Measurements from ENCODE around the gene SIN3A. TPM values are rescaled to one million over a fixed set of nuclear protein-coding genes. Genes with fewer than 3 reads are reported as not detected.

Gene SIN3A
- total and polyA plus RNA-seq, 2 of the 4 experiments (the other 2 are of a cell fraction): 21.2 to 31.5 TPM

- H2AK5ac ChIP-seq (ENCODE audit: low read depth, low read length): peak overlapping the region; percentile 79
- peak overlapping the region; percentile 81 for H3K4ac ChIP-seq (ENCODE audit: low read depth, low read length)
- peaks cover 11 to 30% of the 10 kb centered on the region in 2 experiments; a peak in 3 of 4 replicates for H3K79me1 ChIP-seq (ENCODE audit: low read depth in 1 of 2, low read length in 2 of 2)
- POLR2A ChIA-PET (ENCODE audit: unreplicated experiment): interaction anchor here (0.5 to 0.8 kb wide), 2 partner anchors 31 to 195 kb away, joined by 5 to 12 read pairs; no protein-coding TSS in a partner anchor
- H4K5ac ChIP-seq (ENCODE audit: low read depth, low read length): peak overlapping the region; percentile 29
- no peak overlapping the region for H2BK20ac ChIP-seq (ENCODE audit: low read depth, low read length)
- peak overlapping the region; percentile 91 for H4K91ac ChIP-seq (ENCODE audit: insufficient read depth, low read depth, low read length)
- peak overlapping the region; percentile 3 for H3K18ac ChIP-seq (ENCODE audit: low read depth, low read length)
- H2AK9ac ChIP-seq (replicated peaks; ENCODE audit: low read depth, low read length, poor library complexity): peak overlapping the region; percentile 95
- H2AFZ ChIP-seq (replicated peaks; ENCODE audit: low read length, poor library complexity): peak overlapping the region; percentile 91
- H3K27me3 ChIP-seq (ENCODE audit: control insufficient read depth, insufficient read depth, low read length): no peaks in the 10 kb centered on the region
- H3K27ac ChIP-seq (ENCODE audit: insufficient read depth, low read length): peak overlapping the region; percentile 85
- H3K36me3 ChIP-seq (ENCODE audit: control insufficient read depth, insufficient read depth, low read length): no peaks in the 10 kb centered on the region
- H3K56ac ChIP-seq (ENCODE audit: extremely low read depth, insufficient read depth, low read length): peak overlapping the region; percentile 91
- peaks cover 11% of the 10 kb centered on the region for H3K4me1 ChIP-seq (ENCODE audit: control insufficient read depth, insufficient read depth, low read length)
- in situ Hi-C loops (cut with MboI; ENCODE audit: low sequenced_read_pairs) (no loop called here), intact Hi-C loops (cut with micrococcal nuclease) (loop anchor here (5.0 to 10.0 kb wide), 2 partner anchors 183 to 429 kb away; partner anchors contain the start of gene PPCDC), dilution Hi-C loops (cut with HindIII; ENCODE audit: low sequenced_read_pairs, unreplicated experiment) (no loop called here)
- H3K9ac ChIP-seq (ENCODE audit: low read depth, low read length): peak overlapping the region; percentile 74
- DNase-seq: peak; percentile 100
- peak overlapping the region; percentile 77 for H3K23ac ChIP-seq (ENCODE audit: low read depth, low read length)
- BruUV-seq (replicated peaks): no TSS peak
- H2BK15ac ChIP-seq (ENCODE audit: low read depth, low read length): peak overlapping the region; percentile 30; the same call in 1 of the 3 replicates
- H2BK5ac ChIP-seq (ENCODE audit: low read depth, low read length, poor library complexity, severe bottlenecking): peak overlapping the region; percentile 89
- peaks cover 28% of the 10 kb centered on the region for H4K20me1 ChIP-seq (ENCODE audit: insufficient read depth, low read length)
- peak overlapping the region; percentile 94 for H3K4me2 ChIP-seq (ENCODE audit: low read depth, low read length)
- H4K8ac ChIP-seq (ENCODE audit: low read depth in 2 of 2, low read length in 2 of 2): peak overlapping the region; percentile 79 to 85
- peak overlapping the region; percentile 12 for H2BK120ac ChIP-seq (ENCODE audit: low read depth, low read length)
- 1% methylated on average over 12 of the region's 57 CpGs; no CpG with 5 or more reads in 1 of the 2 experiments for WGBS, 2 experiments (ENCODE audit: extremely low coverage in 2 of 2, insufficient read length in 1 of 2)
- no peaks in the 10 kb centered on the region for H3K9me3 ChIP-seq (ENCODE audit: control insufficient read depth, insufficient read depth, low read length)
- peak overlapping the region; percentile 85 for H3K14ac ChIP-seq (replicated peaks; ENCODE audit: low read depth, low read length)
- CTCF ChIA-PET: interaction anchor here (0.6 to 0.9 kb wide), 2 partner anchors 30 to 32 kb away, joined by 3 to 4 read pairs; no protein-coding TSS in a partner anchor
- peak; percentile 36 for ATAC-seq (ENCODE audit: low read depth)
- H3K9me1 ChIP-seq (ENCODE audit: insufficient read depth, low read length): peaks cover 3% of the 10 kb centered on the region; the same call in 1 of the 2 replicates
- peak overlapping the region; percentile 60 for H3K4me3 ChIP-seq (ENCODE audit: insufficient read depth, low read depth, low read length)
- TF ChIP-seq BHLHE40 (IDR thresholded peaks at IDR 0.05; ENCODE audit: low read depth, low read length): no peak
- no peak for TF ChIP-seq USF2 (IDR thresholded peaks at IDR 0.05; ENCODE audit: low read depth, low read length)
- TF ChIP-seq RFX5 (IDR thresholded peaks at IDR 0.05; ENCODE audit: low read depth, low read length): no peak; the same call in 1 of the 2 replicates
- TF ChIP-seq ELK1 (IDR thresholded peaks at IDR 0.05; ENCODE audit: borderline replicate concordance, low read depth, low read length): no peak
- no peak for TF ChIP-seq RAD21 (IDR thresholded peaks at IDR 0.05; ENCODE audit: low read length)
- peak; percentile 96 for TF ChIP-seq MXI1 (IDR thresholded peaks at IDR 0.05; ENCODE audit: borderline replicate concordance, low read depth, low read length)
- peak; percentile 87; the same call in 1 of the 2 replicates for TF ChIP-seq MAZ (IDR thresholded peaks at IDR 0.05; ENCODE audit: borderline replicate concordance, low read depth, low read length)
- no peak for TF ChIP-seq CTCF (conservative IDR thresholded peaks at IDR 0.05; ENCODE audit: low read depth, low read length)
- TF ChIP-seq MAFK (IDR thresholded peaks at IDR 0.05; ENCODE audit: low read depth, low read length): no peak
- no peak for TF ChIP-seq NFE2L2 (IDR thresholded peaks at IDR 0.05; ENCODE audit: low read depth, low read length)
- no peak for TF ChIP-seq CHD1 (IDR thresholded peaks at IDR 0.05; ENCODE audit: low read depth, low read length)
- TF ChIP-seq FOS (IDR thresholded peaks at IDR 0.05; ENCODE audit: low read depth, low read length): no peak
- no peak for TF ChIP-seq RCOR1 (IDR thresholded peaks at IDR 0.05; ENCODE audit: insufficient replicate concordance, low read length)
Measured at GRCh38 chr15:75453703-75454470, 2.4 kb upstream of the SIN3A start.

Data from IMR-90 (cell line).